Smooth muscle cell of the brain vasculature (primary cell): ENCODE results near the gene PTPRM.

ENCODE experiments used
- DNase-seq: peaks from one replicate; pipeline ENCODE4 v3.0.0-alpha.2; 2012; ENCODE audit warnings: low read depth, low spot score

The PTPRM gene

DNA sequence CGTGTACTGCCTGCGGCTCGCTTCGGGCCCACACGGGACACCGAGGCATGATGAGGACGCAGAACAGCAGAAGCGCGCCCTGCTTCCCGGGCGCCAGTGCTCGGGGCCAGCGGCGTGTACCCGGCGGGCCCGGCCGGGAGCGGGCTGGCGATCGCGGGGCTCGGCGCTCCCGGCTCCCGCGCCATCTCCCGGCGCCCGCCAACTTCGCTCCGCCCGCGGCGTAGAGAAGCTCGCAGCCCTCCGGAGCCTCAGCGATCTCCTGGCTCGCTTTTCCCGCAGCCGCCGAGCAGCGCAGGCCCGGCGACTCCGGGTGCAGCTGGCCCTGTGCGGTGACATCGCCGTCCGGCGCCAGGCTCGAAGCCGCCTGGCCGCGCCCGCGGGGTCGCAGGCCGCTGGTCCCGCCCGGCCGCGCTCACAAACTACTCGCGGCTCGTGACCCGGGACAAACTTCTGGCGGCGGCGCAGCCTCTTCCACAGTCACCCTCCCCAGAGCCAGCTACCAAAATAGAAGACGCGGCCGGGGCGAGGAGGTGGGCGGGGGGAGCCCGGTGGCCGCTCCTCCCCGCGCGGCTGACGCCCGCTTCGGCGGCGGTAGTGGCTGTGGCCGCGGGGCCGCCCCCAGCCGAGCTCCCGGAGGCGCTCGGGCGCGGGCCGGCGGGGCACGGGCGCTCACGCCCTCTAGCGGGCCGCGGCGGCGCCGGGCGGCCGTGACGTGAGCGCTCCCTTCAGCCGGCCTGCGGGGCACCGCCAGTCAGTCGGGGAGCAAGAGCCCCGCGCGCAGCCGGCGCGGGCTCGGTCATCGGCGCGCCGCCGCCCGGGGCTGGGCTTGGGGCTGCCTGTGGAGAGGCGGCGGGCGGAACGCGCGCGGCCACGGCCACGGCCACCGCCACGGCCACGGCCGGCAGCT lies at the start of gene PTPRM:
PTPRM (plus strand) TSS at position 750 of the 907 bp plus-strand sequence. CDS start 503 bp downstream, outside the sequence.
- DNase-seq, result peak; percentile 62

GRCh38 chr18:7517852-7518251 lies 49.3 kb upstream of the PTPRM start:
- no peak for DNase-seq

DNA sequence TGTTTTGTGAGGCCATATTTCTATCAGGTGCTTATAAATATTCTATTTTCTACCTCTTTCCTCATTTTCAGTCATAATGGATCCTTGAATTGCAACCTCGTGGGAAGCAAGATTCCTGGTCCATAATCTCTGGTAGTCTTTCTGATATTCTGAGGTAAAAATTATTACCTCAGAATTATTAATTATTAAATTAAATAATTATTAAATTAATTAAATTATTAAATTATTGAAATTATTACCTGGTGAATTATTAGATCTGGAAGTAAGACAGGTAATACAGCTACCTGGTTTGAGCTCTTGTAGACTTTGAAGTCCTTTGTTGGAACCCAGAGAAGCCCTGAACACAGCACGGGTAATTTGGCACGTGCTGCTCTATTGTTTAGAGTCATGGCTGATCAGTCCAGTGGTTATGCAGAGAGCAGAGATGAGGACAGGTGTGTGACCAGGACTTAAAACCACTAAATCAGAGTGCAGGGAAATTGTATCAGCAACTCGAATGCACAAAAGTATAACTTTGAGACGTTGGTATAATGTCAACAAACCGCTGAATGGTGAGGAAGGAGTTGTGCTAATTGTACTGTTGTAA lies 46.8 kb upstream of the PTPRM start:
- no peak for DNase-seq

DNA sequence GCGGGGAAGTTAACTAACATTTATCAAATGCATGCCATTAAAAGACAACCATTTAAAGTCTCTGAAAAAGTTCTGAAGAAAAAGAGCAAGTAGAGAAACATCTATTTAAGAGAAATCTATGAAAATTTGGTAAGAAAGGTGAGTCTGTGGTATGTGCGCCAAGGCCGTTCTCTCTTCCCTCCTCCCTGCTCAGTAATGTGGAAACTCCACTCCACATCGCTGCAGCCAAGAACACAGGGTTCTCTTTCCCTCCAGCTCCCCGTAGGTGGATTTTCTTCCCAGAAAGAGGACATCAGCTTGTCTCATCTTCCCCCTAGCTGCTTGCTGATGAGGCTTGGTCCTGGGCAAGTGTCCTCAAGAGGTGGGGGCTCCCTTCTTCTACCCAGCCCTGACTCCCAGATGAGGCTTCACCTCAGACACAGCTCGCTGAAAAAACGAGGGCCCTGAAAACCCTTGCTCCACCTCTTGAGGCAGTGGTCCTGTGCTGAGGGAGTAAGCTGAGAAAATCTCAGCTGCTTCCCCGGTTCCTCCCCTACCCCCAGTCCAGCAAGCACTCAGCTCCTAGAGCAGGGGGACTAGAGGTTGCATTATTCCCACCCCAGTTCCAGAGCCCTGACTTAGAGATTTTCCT lies 45.8 kb upstream of the PTPRM start:
- no peak for DNase-seq

- DNase-seq, result no peak
These were observed 43.3 kb upstream of the PTPRM start for GRCh38 chr18:7523772-7524171.

DNA sequence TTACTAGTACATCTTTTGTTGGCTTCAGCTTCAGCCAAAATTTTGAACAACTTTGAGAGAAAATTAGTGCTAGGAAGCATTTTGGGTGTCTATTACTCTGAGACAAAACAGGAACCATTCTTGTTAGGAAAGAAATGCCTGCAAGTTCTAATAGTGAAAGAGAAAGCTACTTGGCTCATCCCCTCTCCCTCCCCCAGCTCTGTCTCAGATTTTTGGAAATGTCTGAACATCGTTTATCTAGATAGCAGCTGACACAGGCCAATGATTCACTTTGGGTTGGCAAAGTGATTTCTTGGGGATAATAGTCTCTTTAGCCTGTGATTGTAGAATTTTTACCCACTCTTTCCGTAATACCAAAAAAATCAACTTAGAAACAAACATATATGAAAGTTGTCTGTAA lies 42.3 kb upstream of the PTPRM start:
- DNase-seq, result no peak

- DNase-seq, result no peak
These were observed 34.2 kb upstream of the PTPRM start for GRCh38 chr18:7532942-7533341.

- DNase-seq, result no peak
These were observed 31.5 kb upstream of the PTPRM start for GRCh38 chr18:7535436-7536205.

DNA sequence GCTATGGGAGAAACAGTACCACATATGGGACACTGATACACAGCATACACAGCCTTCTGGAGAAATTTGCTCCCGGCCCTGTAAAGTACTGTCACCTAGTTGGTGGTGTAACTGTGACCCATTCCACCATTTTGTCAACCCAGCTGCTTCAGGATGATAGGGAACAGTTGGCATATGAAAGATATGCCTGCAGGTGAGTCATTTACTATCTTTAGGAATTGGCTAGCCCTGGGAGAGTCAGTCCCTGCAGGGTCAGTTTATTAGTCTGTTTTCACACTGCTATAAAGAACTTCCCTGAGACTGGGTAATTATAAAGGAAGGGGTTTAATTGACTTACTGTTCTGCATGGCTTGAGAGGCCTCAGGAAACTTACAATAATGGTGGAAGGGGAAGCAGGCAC lies 30.0 kb upstream of the PTPRM start:
- no peak for DNase-seq

GRCh38 chr18:7541835-7542234 lies 25.3 kb upstream of the PTPRM start:
- no peak for DNase-seq

DNA sequence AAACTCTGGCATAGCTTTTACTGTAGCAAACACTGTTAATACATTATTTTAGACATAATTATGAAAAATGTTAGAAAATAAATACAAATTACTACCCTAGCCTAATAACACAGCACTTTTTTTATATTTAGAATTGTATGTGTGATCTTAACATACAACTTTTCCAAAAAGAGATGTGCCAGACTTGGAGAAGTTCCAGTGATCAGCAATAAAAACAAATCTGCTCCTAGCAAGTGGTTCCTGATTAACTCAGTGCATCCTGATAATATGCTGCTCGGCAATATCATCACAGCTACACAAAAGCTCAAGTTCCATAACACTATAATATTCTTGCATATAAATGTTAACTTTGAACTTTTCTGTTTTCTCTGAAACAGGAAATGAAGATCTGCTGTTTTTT lies 22.4 kb upstream of the PTPRM start:
- DNase-seq, result no peak

DNA sequence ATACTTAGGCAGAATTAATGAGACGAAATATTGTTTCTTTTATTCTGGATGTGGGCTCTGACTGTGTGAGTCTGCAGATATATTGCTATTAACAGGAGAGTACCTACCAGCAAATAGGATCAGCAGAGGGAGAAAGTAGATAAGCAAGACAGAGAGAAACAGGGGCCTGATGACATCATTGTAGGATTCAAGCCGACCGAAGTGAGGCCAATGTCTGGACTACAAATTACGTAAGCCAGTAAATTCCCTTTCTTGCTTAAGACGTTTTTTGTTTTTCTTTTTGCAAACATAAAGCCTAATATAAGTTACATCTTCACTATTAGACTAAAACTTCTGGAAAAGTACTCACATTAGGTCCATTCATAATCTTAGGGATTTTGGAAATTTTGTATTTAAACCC lies 21.4 kb upstream of the PTPRM start:
- DNase-seq, result no peak

DNA sequence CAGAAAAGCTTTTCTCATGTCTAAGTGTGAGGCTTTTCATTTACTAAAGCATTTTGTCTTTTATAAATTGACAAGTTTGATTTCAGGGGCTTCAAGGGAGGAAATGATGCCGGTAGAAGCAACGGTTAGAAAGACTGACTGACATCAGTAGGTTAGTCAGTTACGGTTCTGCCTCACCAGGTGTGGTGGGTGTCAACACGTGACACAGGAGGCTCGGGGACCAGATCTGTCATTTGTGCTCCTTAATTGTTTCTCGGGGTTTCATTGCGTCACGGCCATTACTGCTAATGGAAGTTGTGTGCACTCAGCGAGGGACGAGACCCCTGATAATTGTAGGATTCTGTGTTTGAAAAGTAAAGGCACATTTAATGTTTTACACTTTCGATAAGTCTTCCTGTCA lies 18.9 kb upstream of the PTPRM start:
- no peak for DNase-seq

DNA sequence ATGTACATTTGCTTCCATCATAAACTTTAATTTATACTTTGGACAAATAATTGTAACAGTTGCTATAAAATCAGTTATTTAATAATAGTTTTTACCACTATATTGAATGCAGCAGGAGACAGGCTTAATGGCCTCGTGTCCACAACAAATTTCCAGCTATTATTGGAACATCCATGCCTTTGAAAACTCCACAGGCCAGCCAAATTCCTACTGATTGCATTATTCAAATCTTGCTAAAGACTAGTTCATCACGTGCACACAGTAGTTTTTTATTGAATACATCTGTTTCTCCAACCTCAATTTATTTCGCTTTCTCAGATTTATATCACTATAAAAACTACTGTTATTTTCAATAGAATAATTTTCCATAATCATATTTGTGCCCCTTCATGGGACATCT lies 18.4 kb upstream of the PTPRM start:
- DNase-seq, result no peak

GRCh38 chr18:7557973-7558372 lies 9.1 kb upstream of the PTPRM start:
- DNase-seq, result no peak

GRCh38 chr18:7558769-7559168 lies 8.3 kb upstream of the PTPRM start:
- DNase-seq, result no peak

DNA sequence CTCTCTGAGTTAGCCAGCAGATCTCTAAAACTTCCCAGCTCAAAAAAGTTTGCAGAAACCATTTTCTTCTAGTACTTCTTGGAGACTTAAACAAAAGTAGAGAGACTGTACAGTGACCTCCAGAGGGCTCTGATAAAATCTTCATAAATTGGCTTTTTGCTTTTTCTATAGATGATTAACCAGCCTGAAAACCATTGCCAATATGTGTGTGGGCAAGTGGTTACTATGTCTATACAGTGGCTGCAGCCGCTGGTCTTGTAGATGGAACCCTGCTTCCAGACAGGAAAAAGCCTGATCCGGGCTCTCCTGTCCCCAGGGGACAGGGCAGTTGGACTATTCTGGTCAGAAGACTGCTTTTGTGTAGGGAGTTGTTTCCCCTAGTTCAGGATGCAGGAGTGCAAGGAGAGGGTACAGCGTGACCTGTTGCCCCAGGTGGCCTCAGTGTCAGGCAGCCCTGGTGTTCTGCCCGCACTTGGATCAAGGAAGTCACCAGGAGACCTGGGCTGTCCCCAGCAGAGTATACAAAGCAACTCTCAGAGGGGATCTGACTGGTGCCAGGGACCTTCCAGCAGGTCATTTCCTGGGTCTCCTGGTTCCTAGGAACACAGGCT lies 7.3 kb upstream of the PTPRM start:
- no peak for DNase-seq

DNA sequence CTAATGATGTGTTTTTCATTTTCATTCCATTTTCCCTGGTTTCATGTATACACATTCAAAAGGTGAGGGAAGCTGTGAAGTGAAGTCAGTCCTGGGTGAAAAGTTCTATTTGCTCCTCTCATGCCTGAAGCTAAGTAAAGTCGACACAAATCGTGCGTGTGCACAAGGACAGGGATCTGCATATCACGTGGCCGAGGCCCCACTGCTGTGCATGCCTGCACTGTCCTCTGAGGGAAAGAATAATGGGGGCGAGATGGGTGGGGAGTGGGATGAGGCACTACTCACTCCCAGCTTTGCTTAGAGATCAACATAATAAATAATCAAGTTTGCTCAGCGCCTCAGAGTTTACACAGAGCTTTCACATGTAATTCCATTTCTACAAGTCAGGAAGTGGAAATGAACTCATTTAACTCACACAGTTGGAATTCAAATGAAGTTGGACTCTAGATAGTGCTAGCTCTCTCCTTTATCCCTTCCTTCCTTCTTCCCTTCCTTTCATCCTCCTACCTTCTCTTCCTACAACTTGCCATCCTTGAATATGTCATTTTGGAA lies 5.1 kb upstream of the PTPRM start:
- no peak for DNase-seq

- DNase-seq, result no peak
These were observed 4.6 kb upstream of the PTPRM start for GRCh38 chr18:7562491-7562890.

DNA sequence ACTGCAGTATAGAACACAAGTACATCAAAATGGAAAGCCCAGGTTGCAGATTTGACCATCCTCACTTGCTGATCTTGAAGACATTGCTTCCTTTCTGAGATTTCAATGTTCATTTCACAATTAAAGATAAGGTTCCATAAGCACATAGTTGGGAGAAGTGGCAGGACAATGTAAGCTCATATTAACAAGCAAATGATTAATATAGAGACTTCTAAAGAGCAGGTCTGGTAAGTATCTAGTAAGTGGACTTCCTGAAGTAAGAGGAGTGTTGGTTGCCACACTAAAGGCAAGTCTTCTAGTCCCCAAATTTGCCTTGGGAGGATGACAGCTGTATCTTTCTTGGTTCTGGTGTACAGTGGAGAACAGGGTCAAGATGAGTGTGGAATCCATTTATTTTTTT lies 1.4 kb upstream of the PTPRM start:
- DNase-seq, result no peak

DNA sequence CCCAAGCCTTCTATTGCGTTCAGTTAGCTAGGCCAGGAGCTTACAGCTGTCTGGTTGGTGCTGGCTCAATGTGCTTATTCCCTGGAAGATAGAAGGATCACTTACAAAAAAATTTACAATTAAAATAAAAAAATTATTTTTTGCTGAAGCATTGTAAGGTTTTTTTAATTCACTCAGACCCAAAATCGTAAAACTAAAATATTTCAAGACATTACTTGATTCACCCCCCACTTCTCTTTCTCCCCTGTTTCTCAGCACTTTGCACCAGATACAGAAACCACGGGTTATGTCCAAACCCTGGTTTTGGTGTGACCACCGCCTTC lies 911 bp upstream of the PTPRM start:
- DNase-seq, result no peak
